Measurements from ENCODE around the gene PPCDC. TPM values are rescaled to one million over a fixed set of nuclear protein-coding genes. Genes with fewer than 3 reads are reported as not detected.

The PPCDC gene
- total RNA-seq, 2 experiments from 2014 or later: 17.5 to 18.0 TPM

DNA sequence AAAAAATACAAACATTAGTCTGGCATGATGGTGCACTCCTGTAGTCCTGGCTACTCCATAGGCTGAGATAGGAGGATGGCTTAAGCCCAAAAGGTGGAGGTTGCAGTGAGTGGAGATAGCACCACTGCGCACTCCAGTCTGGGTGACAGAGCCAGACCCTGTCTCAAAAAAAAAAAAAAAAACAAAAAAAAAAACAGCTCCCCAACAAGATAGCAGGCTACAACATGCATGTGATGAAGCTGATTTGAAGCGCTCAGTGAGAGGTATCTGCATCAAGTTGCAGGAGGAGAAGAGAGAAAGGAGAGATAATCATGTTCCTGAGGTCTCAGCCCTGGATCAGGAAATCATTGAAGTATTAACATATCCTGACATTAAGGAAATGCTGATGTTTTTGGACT lies 608 bp upstream of the PPCDC start:
- CTCF ChIA-PET: interaction anchor here (0.6 to 1.5 kb wide), 6 partner anchors 34 to 699 kb away, joined by 3 to 9 read pairs (median 3); partner anchors contain the start of gene C15orf39
- Mint-ChIP-seq H3K4me3 (peak overlapping the region; percentile 90), H3K27me3 (ENCODE audit: low read depth) (no peaks in the 10 kb centered on the region), H3K4me1 (ENCODE audit: low read depth) (peaks cover 16% of the 10 kb centered on the region), H3K36me3 (ENCODE audit: low read depth) (peaks cover 3% of the 10 kb centered on the region), H3K9me3 (no peaks in the 10 kb centered on the region), H3K27ac (no peak overlapping the region)
- DNase-seq: no peak
- intact Hi-C loops (cut with micrococcal nuclease): loop anchor here (1.0 to 5.0 kb wide), 6 partner anchors 66 to 617 kb away; partner anchors contain the start of genes COX5A and RPP25

DNA sequence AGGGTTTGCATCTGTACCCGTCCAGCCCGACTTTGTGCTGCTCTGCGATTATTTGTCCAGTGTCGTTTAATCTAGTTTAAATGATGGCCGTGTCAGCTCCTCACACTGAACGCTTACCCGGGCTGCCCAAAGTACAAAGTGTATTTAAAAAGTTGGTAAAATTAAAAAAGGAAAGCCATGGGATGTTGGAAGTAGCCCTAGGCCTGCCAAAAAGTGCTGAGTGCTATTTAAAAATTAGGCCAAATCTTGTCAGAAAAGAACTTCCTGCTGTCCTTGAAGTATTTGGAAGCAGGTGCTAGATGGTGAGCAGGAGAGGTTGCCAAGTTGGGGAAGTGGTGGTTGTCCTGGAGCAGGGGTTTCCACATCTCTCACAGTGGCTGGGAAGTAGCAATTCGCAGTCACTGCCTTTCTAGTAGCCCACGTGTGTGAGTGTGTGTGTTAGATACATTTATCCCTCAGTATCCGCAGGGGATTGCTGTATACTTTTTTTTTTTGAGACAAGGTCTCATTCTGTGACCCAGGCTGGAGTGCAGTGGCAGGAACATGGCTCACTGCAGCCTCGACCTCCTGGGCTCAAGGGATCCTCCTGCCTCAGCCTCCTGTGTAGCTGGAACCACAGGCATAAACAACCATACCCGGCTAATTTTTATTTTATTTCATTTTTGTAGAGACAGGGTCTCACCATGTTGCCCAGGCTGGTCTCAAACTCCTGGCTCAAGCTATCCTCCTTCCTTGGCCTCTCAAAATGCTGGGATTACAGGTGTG lies 664 bp downstream of the PPCDC start:
- intact Hi-C loops (cut with micrococcal nuclease): loop anchor here (1.0 to 5.0 kb wide), 6 partner anchors 68 to 615 kb away; partner anchors contain the start of genes COX5A and RPP25
- DNase-seq: peak; percentile 35

DNA sequence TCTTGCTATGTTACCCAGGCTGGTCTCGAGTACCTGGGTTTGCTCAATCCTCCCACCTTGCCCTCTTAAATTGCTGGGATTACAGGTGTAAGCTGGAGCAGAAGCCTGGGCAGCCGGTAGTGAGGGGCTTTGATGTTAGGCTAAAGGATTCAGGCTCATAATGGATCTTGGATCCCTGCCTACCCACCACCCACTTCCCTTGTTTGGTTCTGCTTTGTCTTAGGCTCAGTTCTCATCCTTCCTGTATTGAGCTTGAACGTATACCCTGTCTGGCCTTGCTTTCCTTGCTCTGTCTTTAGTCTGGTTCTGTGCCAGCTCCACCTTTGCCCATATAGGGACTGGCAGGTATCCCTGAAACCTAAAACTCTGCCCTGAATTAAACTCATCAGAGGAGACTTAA lies 1.7 kb downstream of the PPCDC start:
- no peak overlapping the region for H3K27ac Mint-ChIP-seq
- H3K4me3 Mint-ChIP-seq: peak overlapping the region; percentile 90
- no peaks in the 10 kb centered on the region for H3K27me3 Mint-ChIP-seq (ENCODE audit: low read depth)
- H3K36me3 Mint-ChIP-seq (ENCODE audit: low read depth): peaks cover 8% of the 10 kb centered on the region
- H3K4me1 Mint-ChIP-seq (ENCODE audit: low read depth): peaks cover 21% of the 10 kb centered on the region
- no peak for DNase-seq
- H3K9me3 Mint-ChIP-seq: no peaks in the 10 kb centered on the region
- CTCF ChIA-PET: interaction anchor here (0.7 to 1.4 kb wide), 4 partner anchors 86 to 184 kb away, joined by 3 to 9 read pairs (median 4); no protein-coding TSS in a partner anchor
- intact Hi-C loops (cut with micrococcal nuclease): no loop called here

More for the DNA sequence above, 664 bp downstream of the PPCDC start:
- Mint-ChIP-seq H3K9me3 (no peaks in the 10 kb centered on the region), H3K36me3 (ENCODE audit: low read depth) (peaks cover 5% of the 10 kb centered on the region), H3K4me3 (peak overlapping the region; percentile 90), H3K4me1 (ENCODE audit: low read depth) (peaks cover 17% of the 10 kb centered on the region), H3K27ac (peak overlapping the region; percentile 90), H3K27me3 (ENCODE audit: low read depth) (no peaks in the 10 kb centered on the region)
- CTCF ChIA-PET: interaction anchor here (0.6 to 1.5 kb wide), 5 partner anchors 122 to 696 kb away, joined by 3 to 4 read pairs (median 3); no protein-coding TSS in a partner anchor

GRCh38 chr15:75025548-75026260 lies 2.3 kb downstream of the PPCDC start:
- peaks cover 11% of the 10 kb centered on the region for H3K36me3 Mint-ChIP-seq (ENCODE audit: low read depth)
- H3K27me3 Mint-ChIP-seq (ENCODE audit: low read depth): no peaks in the 10 kb centered on the region
- no peak for DNase-seq
- H3K4me3 Mint-ChIP-seq: no peak overlapping the region
- H3K27ac Mint-ChIP-seq: no peak overlapping the region
- H3K9me3 Mint-ChIP-seq: no peaks in the 10 kb centered on the region
- CTCF ChIA-PET: interaction anchor here (0.6 to 1.4 kb wide), 4 partner anchors 85 to 273 kb away, joined by 3 to 9 read pairs (median 4); no protein-coding TSS in a partner anchor
- H3K4me1 Mint-ChIP-seq (ENCODE audit: low read depth): peaks cover 24% of the 10 kb centered on the region
- intact Hi-C loops (cut with micrococcal nuclease): no loop called here

- no peak for DNase-seq
- intact Hi-C loops (cut with micrococcal nuclease): no loop called here
- H3K9me3 Mint-ChIP-seq: no peaks in the 10 kb centered on the region
- peaks cover 20% of the 10 kb centered on the region for H3K36me3 Mint-ChIP-seq (ENCODE audit: low read depth)
- no peaks in the 10 kb centered on the region for H3K27me3 Mint-ChIP-seq (ENCODE audit: low read depth)
- H3K4me3 Mint-ChIP-seq: no peak overlapping the region
- CTCF ChIA-PET: interaction anchor here (1.3 kb wide), 1 partner anchor 16 kb away, joined by 4 read pairs; no protein-coding TSS in a partner anchor
- peaks cover 32% of the 10 kb centered on the region for H3K4me1 Mint-ChIP-seq (ENCODE audit: low read depth)
- no peak overlapping the region for H3K27ac Mint-ChIP-seq
Observed at GRCh38 chr15:75027551-75027950, 4.2 kb downstream of the PPCDC start.

DNA sequence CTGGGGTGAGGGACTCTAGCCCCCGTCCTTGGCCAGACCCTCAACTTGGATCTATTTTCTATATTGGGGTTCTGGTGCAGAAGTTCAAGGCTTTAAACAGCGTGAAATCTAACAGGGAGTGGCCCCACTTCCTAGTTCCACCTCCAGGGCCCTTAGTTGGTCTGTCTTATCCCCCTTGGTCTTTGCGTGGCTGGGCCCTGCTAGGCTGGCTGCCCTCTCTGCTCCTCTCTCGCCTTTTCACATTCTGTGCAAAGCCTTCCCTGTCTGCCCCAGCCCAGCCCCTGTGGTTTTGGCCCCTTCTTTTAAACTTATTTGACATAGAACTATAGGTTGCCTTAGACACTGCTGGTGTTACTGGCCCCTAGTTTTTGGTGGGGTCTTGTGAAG lies 5.6 kb downstream of the PPCDC start:
- intact Hi-C loops (cut with micrococcal nuclease): loop anchor here (1.0 kb wide), 1 partner anchor 175 kb away; no protein-coding TSS in a partner anchor
- CTCF ChIA-PET: interaction anchor here (0.7 to 3.0 kb wide), 14 partner anchors 9 to 279 kb away, joined by 3 to 38 read pairs (median 4); partner anchors contain the start of gene C15orf39
- Mint-ChIP-seq H3K27ac (no peak overlapping the region), H3K9me3 (no peaks in the 10 kb centered on the region), H3K4me3 (no peak overlapping the region), H3K27me3 (ENCODE audit: low read depth) (no peaks in the 10 kb centered on the region), H3K4me1 (ENCODE audit: low read depth) (peaks cover 28% of the 10 kb centered on the region), H3K36me3 (ENCODE audit: low read depth) (peaks cover 24% of the 10 kb centered on the region)
- no peak for DNase-seq

GRCh38 chr15:75029378-75030022 lies 6.1 kb downstream of the PPCDC start:
- CTCF ChIA-PET: interaction anchor here (0.6 to 3.0 kb wide), 16 partner anchors 8 to 649 kb away, joined by 3 to 38 read pairs (median 4); partner anchors contain the start of gene C15orf39
- H3K36me3 Mint-ChIP-seq (ENCODE audit: low read depth): peaks cover 23% of the 10 kb centered on the region
- H3K4me1 Mint-ChIP-seq (ENCODE audit: low read depth): peaks cover 23% of the 10 kb centered on the region
- H3K27me3 Mint-ChIP-seq (ENCODE audit: low read depth): no peaks in the 10 kb centered on the region
- DNase-seq: peak; percentile 94
- intact Hi-C loops (cut with micrococcal nuclease): loop anchor here (1.0 kb wide), 1 partner anchor 175 kb away; no protein-coding TSS in a partner anchor
- no peaks in the 10 kb centered on the region for H3K9me3 Mint-ChIP-seq
- H3K27ac Mint-ChIP-seq: no peak overlapping the region
- H3K4me3 Mint-ChIP-seq: no peak overlapping the region

- CTCF ChIA-PET: interaction anchor here (0.7 to 3.0 kb wide), 10 partner anchors 15 to 649 kb away, joined by 3 to 38 read pairs (median 4); partner anchors contain the start of gene C15orf39
- intact Hi-C loops (cut with micrococcal nuclease): no loop called here
Observed at GRCh38 chr15:75030023-75030413, 6.6 kb downstream of the PPCDC start.

DNA sequence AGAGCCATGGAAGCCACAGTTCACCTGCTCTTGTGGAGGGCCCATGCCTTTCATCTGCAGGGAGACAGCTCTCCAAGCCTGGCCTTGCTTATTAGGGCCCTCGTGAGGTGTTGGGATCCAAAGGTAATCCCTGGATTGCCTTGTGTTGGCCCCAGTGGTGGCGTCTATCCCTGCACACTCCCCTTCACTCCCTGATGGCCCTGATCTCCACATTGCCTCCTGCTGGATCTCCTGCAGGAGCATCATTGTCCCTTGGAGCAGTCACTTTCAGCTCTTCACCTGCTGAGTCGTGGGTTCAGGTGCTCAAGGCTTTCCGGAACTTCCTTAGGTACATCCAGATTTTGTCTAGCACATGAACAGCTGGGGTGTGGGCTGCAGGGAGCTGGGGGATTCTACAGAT lies 7.0 kb downstream of the PPCDC start:
- peaks cover 16% of the 10 kb centered on the region for H3K4me1 Mint-ChIP-seq (ENCODE audit: low read depth)
- H3K27me3 Mint-ChIP-seq (ENCODE audit: low read depth): no peaks in the 10 kb centered on the region
- intact Hi-C loops (cut with micrococcal nuclease): no loop called here
- no peaks in the 10 kb centered on the region for H3K9me3 Mint-ChIP-seq
- DNase-seq: no peak
- peaks cover 23% of the 10 kb centered on the region for H3K36me3 Mint-ChIP-seq (ENCODE audit: low read depth)
- H3K27ac Mint-ChIP-seq: no peak overlapping the region
- CTCF ChIA-PET: interaction anchor here (0.5 to 3.0 kb wide), 7 partner anchors 169 to 610 kb away, joined by 3 to 38 read pairs (median 4); partner anchors contain the start of gene C15orf39
- H3K4me3 Mint-ChIP-seq: no peak overlapping the region

More at GRCh38 chr15:75030023-75030413, 6.6 kb downstream of the PPCDC start:
- H3K27ac Mint-ChIP-seq: no peak overlapping the region
- no peaks in the 10 kb centered on the region for H3K27me3 Mint-ChIP-seq (ENCODE audit: low read depth)
- DNase-seq: no peak
- H3K4me1 Mint-ChIP-seq (ENCODE audit: low read depth): peaks cover 20% of the 10 kb centered on the region
- no peaks in the 10 kb centered on the region for H3K9me3 Mint-ChIP-seq
- peaks cover 23% of the 10 kb centered on the region for H3K36me3 Mint-ChIP-seq (ENCODE audit: low read depth)
- no peak overlapping the region for H3K4me3 Mint-ChIP-seq

DNA sequence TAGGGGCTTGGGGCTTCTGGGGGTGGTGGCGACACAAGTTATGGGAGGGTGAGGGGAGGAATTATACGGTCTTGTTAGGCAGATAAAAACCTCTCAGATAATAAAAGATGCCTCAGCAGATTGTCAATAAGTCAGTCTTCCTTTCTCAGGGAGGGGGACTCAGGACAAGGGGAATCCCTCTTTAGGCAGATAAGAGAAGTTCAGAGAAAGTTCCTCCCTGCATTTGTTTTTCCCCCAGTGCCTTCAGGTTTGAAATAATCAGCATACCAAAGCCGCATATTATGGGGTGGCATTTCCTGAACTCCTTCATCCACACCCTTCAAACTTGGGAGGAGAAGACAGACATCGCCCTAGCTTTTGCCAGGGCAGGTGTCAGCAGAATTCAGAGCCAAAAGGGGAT lies 8.5 kb downstream of the PPCDC start:
- Mint-ChIP-seq H3K36me3 (ENCODE audit: low read depth) (peaks cover 27% of the 10 kb centered on the region), H3K27ac (no peak overlapping the region), H3K4me1 (ENCODE audit: low read depth) (peaks cover 15% of the 10 kb centered on the region), H3K9me3 (no peaks in the 10 kb centered on the region), H3K27me3 (ENCODE audit: low read depth) (no peaks in the 10 kb centered on the region), H3K4me3 (no peak overlapping the region)
- intact Hi-C loops (cut with micrococcal nuclease): no loop called here
- CTCF ChIA-PET: interaction anchor here (1.2 to 1.3 kb wide), 2 partner anchors 138 to 170 kb away, joined by 3 read pairs; partner anchors contain the start of gene C15orf39
- no peak for DNase-seq

DNA sequence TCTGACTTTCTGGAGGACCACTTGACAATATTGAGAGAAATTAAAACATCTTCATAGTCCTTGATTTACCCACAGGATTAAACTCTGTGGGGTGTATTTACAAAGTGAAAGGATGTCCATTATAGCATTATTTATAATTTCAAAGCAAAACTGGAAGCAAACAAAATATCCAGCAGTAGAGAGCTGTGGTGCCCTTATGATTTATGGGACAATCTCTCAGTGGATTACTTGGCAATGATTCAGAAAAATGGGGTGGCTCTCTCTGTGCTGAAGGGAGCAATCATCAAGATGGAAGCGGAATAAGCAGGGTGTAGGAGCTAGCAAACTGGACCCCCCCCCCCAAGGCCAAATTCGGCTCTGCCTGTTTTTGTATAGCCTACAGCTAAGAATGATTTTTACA lies 9.0 kb downstream of the PPCDC start:
- DNase-seq: no peak
- Mint-ChIP-seq H3K4me3 (no peak overlapping the region), H3K4me1 (ENCODE audit: low read depth) (peaks cover 19% of the 10 kb centered on the region), H3K27ac (no peak overlapping the region), H3K36me3 (ENCODE audit: low read depth) (peaks cover 31% of the 10 kb centered on the region), H3K9me3 (no peaks in the 10 kb centered on the region), H3K27me3 (ENCODE audit: low read depth) (no peaks in the 10 kb centered on the region)
- intact Hi-C loops (cut with micrococcal nuclease): no loop called here
- CTCF ChIA-PET: interaction anchor here (0.6 to 1.2 kb wide), 2 partner anchors 138 to 212 kb away, joined by 3 to 6 read pairs; no protein-coding TSS in a partner anchor
